Neural cell (in vitro differentiated cells): ENCODE results near the gene FGR. TPM values are rescaled to one million over a fixed set of nuclear protein-coding genes. Genes with fewer than 3 reads are reported as not detected.

Experiments used
- H2AFZ ChIP-seq: fragments of 200-600, 300-800 bp; sonication (generic), shearing (Covaris generic); 2 replicates; pipeline ENCODE4 v1.6.0; 2014; ENCODE audit warnings: low read depth, mild to moderate bottlenecking, antibody characterized with exemption, low read length, moderate library complexity
- H3F3A ChIP-seq: fragments of 200-600 bp; shearing (Covaris generic); 2 replicates; pipeline ENCODE4 v1.6.1; 2016; ENCODE audit warnings: mild to moderate bottlenecking, moderate library complexity, mixed read lengths, antibody characterized with exemption, low read length; ENCODE audit not compliant: insufficient read depth, poor library complexity, severe bottlenecking
- H3K27ac ChIP-seq: fragments of 200-600, 300-800 bp; sonication (generic), shearing (Covaris generic); 2 replicates; pipeline ENCODE4 v1.5.1; 2014; ENCODE audit warnings: mild to moderate bottlenecking, low read length, moderate library complexity
- H3K27me3 ChIP-seq: fragments of 300-800, 200-600 bp; sonication (generic), shearing (Covaris generic); 2 replicates; pipeline ENCODE4 v1.6.0; 2014; ENCODE audit warnings: mild to moderate bottlenecking, low read depth, low read length, moderate library complexity; ENCODE audit not compliant: insufficient read depth
- H3K36me3 ChIP-seq: fragments of 300-800, 200-600 bp; sonication (generic), shearing (Covaris generic); 2 replicates; pipeline ENCODE4 v1.5.1; 2014; ENCODE audit warnings: mild to moderate bottlenecking, antibody characterized with exemption, low read length, moderate library complexity; ENCODE audit not compliant: insufficient read depth
- H3K4me2 ChIP-seq: fragments of 300-800, 200-600 bp; sonication (generic), shearing (Covaris generic); 2 replicates; pipeline ENCODE4 v1.6.0; 2014; ENCODE audit warnings: mild to moderate bottlenecking, low read length
- H3K4me3 ChIP-seq: fragments of 300-800, 200-600 bp; sonication (generic), shearing (Covaris generic); 2 replicates; pipeline ENCODE4 v1.5.1; 2014; ENCODE audit warnings: mild to moderate bottlenecking, low read length, moderate library complexity
- H3K79me2 ChIP-seq: fragments of 200-600 bp; shearing (Covaris generic); replicated peaks from 2 replicates; pipeline ENCODE4 v1.6.0; 2014; ENCODE audit warnings: mild to moderate bottlenecking, low read length, moderate library complexity; ENCODE audit not compliant: insufficient read depth
- H3K9ac ChIP-seq: fragments of 300-800, 200-600 bp; sonication (generic), shearing (Covaris generic); 2 replicates; pipeline ENCODE4 v1.6.1; 2016; ENCODE audit warnings: mild to moderate bottlenecking, low read length, mixed read lengths
- H3K9me2 ChIP-seq: fragments of 200-600 bp; shearing (Covaris generic); 2 replicates; pipeline ENCODE4 v1.6.1; 2016; ENCODE audit warnings: mild to moderate bottlenecking, low read length, mixed read lengths; ENCODE audit not compliant: insufficient read depth
- H3K9me3 ChIP-seq: fragments of 200-600, 300-800 bp; sonication (generic), shearing (Covaris generic); 2 replicates; pipeline ENCODE4 v1.6.1; 2016; ENCODE audit warnings: mild to moderate bottlenecking, mixed run types, low read length, moderate library complexity, mixed read lengths
- H4K20me1 ChIP-seq: fragments of 200-600 bp; shearing (Covaris generic); 2 replicates; pipeline ENCODE4 v1.6.1; 2016; ENCODE audit warnings: mild to moderate bottlenecking, mixed run types; ENCODE audit not compliant: insufficient read depth
- CTCF ChIP-seq: fragments of 450-650 bp; IDR thresholded peaks from 2 replicates; pipeline ENCODE4 v1.5.1; 2014; ENCODE audit warnings: antibody characterized with exemption, mild to moderate bottlenecking, moderate library complexity; ENCODE audit not compliant: poor library complexity, severe bottlenecking
- EZH2 ChIP-seq: fragments of 200-600, 300-800 bp; shearing (Covaris generic), sonication (generic); IDR thresholded peaks from 2 replicates; pipeline ENCODE4 v1.6.1; 2014; ENCODE audit warnings: antibody characterized with exemption, low read length, borderline replicate concordance, mild to moderate bottlenecking; ENCODE audit not compliant: insufficient read depth, poor library complexity, severe bottlenecking
- MXI1 ChIP-seq: fragments of 450-650 bp; conservative IDR thresholded peaks from 2 replicates; pipeline ENCODE4 v1.6.1; 2014; ENCODE audit warnings: antibody characterized with exemption, mild to moderate bottlenecking; ENCODE audit not compliant: poor library complexity, severe bottlenecking
- POLR2AphosphoS5 ChIP-seq: IDR thresholded peaks from 2 replicates; pipeline ENCODE4 v1.6.1; 2012
- RAD21 ChIP-seq: fragments of 450-650 bp; conservative IDR thresholded peaks from 2 replicates; pipeline ENCODE4 v1.6.1; 2014; ENCODE audit warnings: antibody characterized with exemption, mild to moderate bottlenecking, moderate library complexity
- REST ChIP-seq: IDR thresholded peaks from 2 replicates; pipeline ENCODE4 v1.6.1; 2012; ENCODE audit warnings: borderline replicate concordance
- SMC3 ChIP-seq: fragments of 450-650 bp; conservative IDR thresholded peaks from 2 replicates; pipeline ENCODE4 v1.6.1; 2014; ENCODE audit warnings: antibody characterized with exemption, mild to moderate bottlenecking, moderate library complexity; ENCODE audit not compliant: poor library complexity
- TAF1 ChIP-seq: IDR thresholded peaks from 2 replicates; pipeline ENCODE4 v1.6.1; 2012; ENCODE audit warnings: low read depth
- polyA plus RNA-seq: library from polyadenylated mRNA; depleted of rRNA; stranded (reverse); fragments of >200 nt; gene quantifications from 2 replicates; pipeline ENCODE4 v1.2.3, GENCODE V29; 2014

FGR gene
- polyA plus RNA-seq, 1 donor from 2014 or later, result not detected

GRCh38 chr1:27672750-27673112 lies 37.7 kb upstream of the FGR start:
- no peak overlapping the region for H2AFZ ChIP-seq
- no peaks in the 10 kb centered on the region for H3K9me2 ChIP-seq
- no peak overlapping the region for H3K9ac ChIP-seq
- TF ChIP-seq EZH2, result no peak
- no peaks in the 10 kb centered on the region for H3K27me3 ChIP-seq
- H3K27ac ChIP-seq, result no peak overlapping the region
- no peaks in the 10 kb centered on the region for H3K79me2 ChIP-seq
- no peak overlapping the region for H3K4me3 ChIP-seq
- no peaks in the 10 kb centered on the region for H3K36me3 ChIP-seq
- H3F3A ChIP-seq, result peaks cover 3% of the 10 kb centered on the region
- no peaks in the 10 kb centered on the region for H3K9me3 ChIP-seq
- H3K4me2 ChIP-seq, result no peak overlapping the region
- H4K20me1 ChIP-seq, result no peaks in the 10 kb centered on the region

GRCh38 chr1:27671964-27672749 lies 37.2 kb upstream of the FGR start, which contains the start of gene IFI6:
Gene IFI6 (minus strand): TSS chr1:27672192. CDS start chr1:27669314, 2,878 bp downstream.
- Histone ChIP-seq H3K9me3 (no peaks in the 10 kb centered on the region), H4K20me1 (no peaks in the 10 kb centered on the region), H3K36me3 (no peaks in the 10 kb centered on the region), H3K9me2 (no peaks in the 10 kb centered on the region), H3K4me3 (peak within 1 kb of the TSS; percentile 61), H3K4me2 (peak within 1 kb of the TSS; percentile 63), H3K27ac (no peak within 1 kb of the TSS), H3F3A (peaks cover 3% of the 10 kb centered on the region), H3K27me3 (no peaks in the 10 kb centered on the region), H3K9ac (peak within 1 kb of the TSS; percentile 28), H2AFZ (peak within 1 kb of the TSS; percentile 40), H3K79me2 (no peaks in the 10 kb centered on the region)
- TF ChIP-seq RAD21 (no peak), POLR2AphosphoS5 (peak; percentile 53), REST (no peak), CTCF (peak; percentile 62), EZH2 (no peak), TAF1 (no peak), SMC3 (no peak), MXI1 (no peak)
